ENCODE data around the gene XCL2. TPM values are rescaled to one million over a fixed set of nuclear protein-coding genes. Genes with fewer than 3 reads are reported as not detected.
"Not testable (repeated sequence)": the region's sequence is repeated elsewhere in the genome, so short reads cannot be mapped to it uniquely, and the experiment has no call there.

XCL2 gene, protein sequence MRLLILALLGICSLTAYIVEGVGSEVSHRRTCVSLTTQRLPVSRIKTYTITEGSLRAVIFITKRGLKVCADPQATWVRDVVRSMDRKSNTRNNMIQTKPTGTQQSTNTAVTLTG
- 1 to 10 TPM in 2 of 4 donors, not detected in 2; 1.7 to 4.5 TPM for total RNA-seq

DNA sequence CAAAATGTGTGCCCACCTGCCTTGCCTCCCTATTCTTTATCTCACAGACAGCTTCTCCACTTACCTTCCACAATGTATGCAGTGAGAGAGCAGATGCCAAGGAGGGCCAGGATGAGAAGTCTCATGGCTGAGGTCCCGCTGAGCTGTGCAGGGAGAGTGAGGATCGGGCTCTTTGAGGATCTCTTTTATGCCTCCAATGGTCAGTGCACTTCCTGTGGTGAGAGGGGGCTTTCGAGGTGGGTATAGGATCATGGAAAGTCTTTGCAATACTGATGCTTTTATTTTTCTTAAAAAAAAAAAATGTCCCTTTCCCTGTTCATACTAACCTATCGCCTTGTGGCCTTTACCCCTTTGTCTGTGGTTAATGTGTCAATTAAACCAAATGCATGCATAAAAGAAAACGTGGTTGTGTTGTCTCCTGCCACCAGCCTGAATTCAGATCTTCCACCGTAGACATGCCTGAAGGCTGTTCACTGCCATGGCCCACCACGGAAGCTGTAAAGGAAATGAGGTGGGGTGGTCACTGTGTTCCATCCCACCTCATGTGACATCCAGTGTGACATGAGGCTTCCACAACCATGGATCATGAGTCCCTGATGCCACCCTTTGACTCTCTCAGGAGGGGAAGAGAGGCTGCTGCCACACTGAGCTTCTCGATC lies at the start of gene XCL2:
Gene XCL2 (minus strand): TSS at position 158 of the 659 bp plus-strand sequence. CDS start 33 bp downstream, at position 125.
- DNase-seq; intact Hi-C loops (cut with DNase I; ENCODE audit: low total_unique reads); H3K9me3 ChIP-seq; in situ Hi-C loops (cut with MboI; ENCODE audit: low pct_ligation_motif_present in 1 of 4, low pct_unique_long_range_greater_than_20kb in 1 of 4, low sequenced_read_pairs in 3 of 4); H3K27me3 ChIP-seq; H3K27ac ChIP-seq; H3K4me3 ChIP-seq; H3K36me3 ChIP-seq; H3K4me1 ChIP-seq: not testable (repeated sequence)
- WGBS, 2 donors (ENCODE audit: low coverage in 1 of 2), result 69 to 75% methylated on average over 3 to 6 of the region's 8 CpGs

DNA sequence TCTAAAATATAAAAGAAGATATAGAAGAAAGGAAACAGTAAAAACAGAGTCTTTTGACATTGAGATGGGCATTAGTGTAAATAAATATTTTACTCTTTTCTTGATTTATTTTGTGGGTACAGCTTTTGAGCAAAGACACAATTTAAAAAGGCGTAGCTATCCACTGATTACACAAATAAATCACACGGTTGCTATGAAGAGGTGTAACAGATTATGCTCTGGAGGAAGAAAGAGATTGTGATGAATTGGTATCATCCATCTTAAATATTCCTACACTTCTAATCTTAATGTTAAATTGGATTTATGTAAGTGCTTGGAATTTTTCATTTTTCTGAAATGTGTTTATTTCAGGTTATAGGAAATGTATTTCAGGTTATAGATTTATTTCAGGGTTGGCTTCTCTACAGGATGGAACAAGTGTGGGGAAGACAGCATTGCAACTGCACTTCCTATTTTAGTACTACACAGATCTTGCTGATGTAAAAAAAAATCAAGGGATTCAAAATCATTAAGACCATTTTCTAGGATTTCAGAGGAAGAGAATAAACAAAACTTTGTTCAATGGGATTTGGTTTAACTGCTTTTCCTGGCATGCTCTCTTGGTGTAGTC lies 47.9 kb upstream of the XCL2 start:
- intact Hi-C loops (cut with DNase I; ENCODE audit: low total_unique reads), result no loop called here
- DNase-seq, result no peak
- TF ChIP-seq POLR2AphosphoS5 (IDR thresholded peaks at IDR 0.05) (no peak), EP300 (IDR thresholded peaks at IDR 0.05; ENCODE audit: low read depth) (no peak), POLR2A (IDR thresholded peaks at IDR 0.05) (no peak)
- TF ChIP-seq, protein P1, sequence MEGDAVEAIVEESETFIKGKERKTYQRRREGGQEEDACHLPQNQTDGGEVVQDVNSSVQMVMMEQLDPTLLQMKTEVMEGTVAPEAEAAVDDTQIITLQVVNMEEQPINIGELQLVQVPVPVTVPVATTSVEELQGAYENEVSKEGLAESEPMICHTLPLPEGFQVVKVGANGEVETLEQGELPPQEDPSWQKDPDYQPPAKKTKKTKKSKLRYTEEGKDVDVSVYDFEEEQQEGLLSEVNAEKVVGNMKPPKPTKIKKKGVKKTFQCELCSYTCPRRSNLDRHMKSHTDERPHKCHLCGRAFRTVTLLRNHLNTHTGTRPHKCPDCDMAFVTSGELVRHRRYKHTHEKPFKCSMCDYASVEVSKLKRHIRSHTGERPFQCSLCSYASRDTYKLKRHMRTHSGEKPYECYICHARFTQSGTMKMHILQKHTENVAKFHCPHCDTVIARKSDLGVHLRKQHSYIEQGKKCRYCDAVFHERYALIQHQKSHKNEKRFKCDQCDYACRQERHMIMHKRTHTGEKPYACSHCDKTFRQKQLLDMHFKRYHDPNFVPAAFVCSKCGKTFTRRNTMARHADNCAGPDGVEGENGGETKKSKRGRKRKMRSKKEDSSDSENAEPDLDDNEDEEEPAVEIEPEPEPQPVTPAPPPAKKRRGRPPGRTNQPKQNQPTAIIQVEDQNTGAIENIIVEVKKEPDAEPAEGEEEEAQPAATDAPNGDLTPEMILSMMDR (IDR thresholded peaks at IDR 0.05), result no peak
- no peaks in the 10 kb centered on the region for H3K4me1 ChIP-seq
- in situ Hi-C loops (cut with MboI; ENCODE audit: low pct_ligation_motif_present in 1 of 4, low pct_unique_long_range_greater_than_20kb in 1 of 4, low sequenced_read_pairs in 3 of 4), result loop anchor here in 1 of 4 donors (25.0 kb wide), 1 partner anchor 254 kb away; no protein-coding TSS in a partner anchor
- H3K36me3 ChIP-seq, result no peaks in the 10 kb centered on the region
- H3K9me3 ChIP-seq, result no peaks in the 10 kb centered on the region
- WGBS, 2 donors (ENCODE audit: low coverage in 1 of 2), result 32 to 59% methylated on average over 2 of the region's 2 CpGs
- no peak overlapping the region for H3K4me3 ChIP-seq
- no peak overlapping the region for H3K27ac ChIP-seq
- H3K27me3 ChIP-seq, result peaks cover 4% of the 10 kb centered on the region

DNA sequence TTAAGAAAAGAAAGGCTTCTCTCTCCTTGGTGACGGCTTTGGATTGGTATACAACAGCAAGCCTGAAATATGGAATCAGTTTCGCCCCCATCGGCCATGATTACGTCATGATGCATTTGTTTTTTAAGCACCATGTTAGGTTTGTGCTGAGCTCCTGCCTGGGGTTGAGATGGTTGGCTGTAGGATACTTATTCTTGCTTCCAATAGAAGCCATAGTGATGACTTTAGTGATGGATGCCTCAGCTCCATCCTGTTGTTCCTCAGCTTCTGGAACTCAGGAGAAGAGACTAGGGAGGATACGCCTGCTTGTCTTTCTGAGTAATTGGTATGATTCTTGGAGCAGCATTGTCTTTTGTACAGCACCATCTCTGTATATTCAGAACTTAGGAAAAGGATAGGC lies 47.3 kb upstream of the XCL2 start:
- intact Hi-C loops (cut with DNase I; ENCODE audit: low total_unique reads), result no loop called here
- no peak overlapping the region for H3K4me3 ChIP-seq
- H3K9me3 ChIP-seq, result no peaks in the 10 kb centered on the region
- TF ChIP-seq POLR2AphosphoS5 (IDR thresholded peaks at IDR 0.05) (no peak), POLR2A (IDR thresholded peaks at IDR 0.05) (no peak), EP300 (IDR thresholded peaks at IDR 0.05; ENCODE audit: low read depth) (no peak)
- TF ChIP-seq, protein P1 (IDR thresholded peaks at IDR 0.05), result no peak
- in situ Hi-C loops (cut with MboI; ENCODE audit: low pct_ligation_motif_present in 1 of 4, low pct_unique_long_range_greater_than_20kb in 1 of 4, low sequenced_read_pairs in 3 of 4), result loop anchor here in 1 of 4 donors (25.0 kb wide), 1 partner anchor 254 kb away; no protein-coding TSS in a partner anchor
- H3K4me1 ChIP-seq, result no peaks in the 10 kb centered on the region
- 86% methylated on average over 5 of the region's 5 CpGs; no CpG with 5 or more reads in 1 of the 2 donors for WGBS, 2 donors (ENCODE audit: low coverage in 1 of 2)
- H3K27me3 ChIP-seq, result peaks cover 4% of the 10 kb centered on the region
- H3K27ac ChIP-seq, result no peak overlapping the region
- DNase-seq, result no peak
- no peaks in the 10 kb centered on the region for H3K36me3 ChIP-seq

DNA sequence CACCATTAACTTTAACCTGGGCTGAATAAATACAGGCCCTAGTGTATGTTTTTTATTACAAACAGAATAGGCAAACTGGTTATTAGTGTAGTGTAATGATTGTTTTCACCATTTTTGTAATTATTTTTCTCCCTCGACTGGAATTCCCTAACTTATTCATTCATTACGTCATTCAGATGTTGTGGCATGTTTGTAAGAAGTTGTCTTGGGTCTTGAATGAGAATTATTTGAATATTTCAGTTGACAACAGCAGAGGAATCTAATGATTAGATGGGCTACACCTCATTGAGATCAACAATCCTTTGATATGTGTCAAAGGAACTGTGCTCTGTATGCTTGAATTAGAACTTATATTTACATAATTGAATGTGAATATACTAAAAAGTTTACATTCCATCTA lies 45.4 kb upstream of the XCL2 start:
- no peak overlapping the region for H3K27ac ChIP-seq
- no peaks in the 10 kb centered on the region for H3K36me3 ChIP-seq
- 77 to 92% methylated on average over 2 of the region's 2 CpGs for WGBS, 2 donors (ENCODE audit: low coverage in 1 of 2)
- H3K9me3 ChIP-seq, result no peaks in the 10 kb centered on the region
- no peak overlapping the region for H3K4me3 ChIP-seq
- no peaks in the 10 kb centered on the region for H3K4me1 ChIP-seq
- TF ChIP-seq EP300 (IDR thresholded peaks at IDR 0.05; ENCODE audit: low read depth) (no peak), POLR2A (IDR thresholded peaks at IDR 0.05) (no peak), POLR2AphosphoS5 (IDR thresholded peaks at IDR 0.05) (no peak)
- TF ChIP-seq, protein P1 (IDR thresholded peaks at IDR 0.05), result no peak
- intact Hi-C loops (cut with DNase I; ENCODE audit: low total_unique reads) (no loop called here), in situ Hi-C loops (cut with MboI; ENCODE audit: low pct_ligation_motif_present in 1 of 4, low pct_unique_long_range_greater_than_20kb in 1 of 4, low sequenced_read_pairs in 3 of 4) (loop anchor here in 1 of 4 donors (25.0 kb wide), 1 partner anchor 252 kb away; no protein-coding TSS in a partner anchor)
- peaks cover 4% of the 10 kb centered on the region for H3K27me3 ChIP-seq
- DNase-seq, result no peak
